Fibroblast of lung (primary cell): ENCODE data around the gene IL1RAPL2. TPM values are rescaled to one million over a fixed set of nuclear protein-coding genes. Genes with fewer than 3 reads are reported as not detected.
A peak's percentile ranks its signal among the peaks of the same experiment; 100 is the strongest.

Experiments
- DNase-seq, 2 donors: peaks; one replicate each; pipeline versions ENCODE4 v3.0.0 to v3.0.0-alpha.2; 2010; ENCODE audit warnings: low read depth in 2 of 2
- H2AFZ ChIP-seq: 2 replicates; pipeline ENCODE4 v1.5.1; 2012; ENCODE audit warnings: low read length, control low read depth, inconsistent platforms
- H3K27ac ChIP-seq: 2 replicates; pipeline ENCODE4 v1.5.1; 2011; ENCODE audit warnings: low read length, control low read depth; ENCODE audit not compliant: insufficient read depth
- H3K27me3 ChIP-seq: 2 replicates; pipeline ENCODE4 v1.5.1; 2011; ENCODE audit warnings: mild to moderate bottlenecking, low read length; ENCODE audit not compliant: control insufficient read depth, insufficient read depth
- H3K36me3 ChIP-seq: 2 replicates; pipeline ENCODE4 v1.5.1; 2011; ENCODE audit warnings: low read length; ENCODE audit not compliant: control insufficient read depth, insufficient read depth
- H3K4me1 ChIP-seq: 2 replicates; pipeline ENCODE4 v1.5.1; 2011; ENCODE audit warnings: low read length; ENCODE audit not compliant: control insufficient read depth, insufficient read depth; ENCODE audit errors: extremely low read depth
- H3K4me2 ChIP-seq: 2 replicates; pipeline ENCODE4 v1.5.1; 2011; ENCODE audit warnings: low read length, control low read depth; ENCODE audit not compliant: insufficient read depth; ENCODE audit errors: extremely low read depth
- H3K4me3 ChIP-seq, 4 experiments: fragments of 200-600 bp in 1 of 4; sonication (generic) in 1 of 4; replicated peaks in 1 of 4; 2 replicates each; pipeline ENCODE4 v1.5.1; 2011 to 2016; ENCODE audit warnings: low read length in 4 of 4, low read depth in 3 of 4, mild to moderate bottlenecking in 3 of 4, control low read depth in 2 of 4, inconsistent platforms in 1 of 4, mixed read lengths in 1 of 4; ENCODE audit not compliant: insufficient read depth in 1 of 4; ENCODE audit errors: control extremely low read depth in 1 of 4
- H3K79me2 ChIP-seq: 2 replicates; pipeline ENCODE4 v1.5.1; 2012; ENCODE audit warnings: mild to moderate bottlenecking, low read length, inconsistent platforms; ENCODE audit not compliant: control insufficient read depth, insufficient read depth
- H3K9ac ChIP-seq: 2 replicates; pipeline ENCODE4 v1.5.1; 2011; ENCODE audit warnings: mild to moderate bottlenecking, low read length, control low read depth; ENCODE audit not compliant: insufficient read depth
- H3K9me3 ChIP-seq: 2 replicates; pipeline ENCODE4 v1.5.1; 2012; ENCODE audit warnings: low read depth, low read length; ENCODE audit not compliant: control insufficient read depth, insufficient read depth
- H4K20me1 ChIP-seq: 2 replicates; pipeline ENCODE4 v1.5.1; 2011; ENCODE audit warnings: low read length; ENCODE audit not compliant: control insufficient read depth, insufficient read depth; ENCODE audit errors: extremely low read depth
- EZH2 ChIP-seq: IDR thresholded peaks from 2 replicates; pipeline ENCODE4 v1.5.1; 2012; ENCODE audit warnings: low read length, control low read depth, mild to moderate bottlenecking; ENCODE audit errors: missing control alignments
- polyA plus RNA-seq, 2 donors: library from polyadenylated mRNA; depleted of rRNA in 1 of 2; stranded (reverse) in 1 of 2; unstranded in 1 of 2; fragments of >200 nt; gene quantifications; 2 replicates each; pipeline ENCODE4 v1.2.1, GENCODE V29; 2011 to 2012; ENCODE audit warnings: missing spikeins in 1 of 2
- total RNA-seq: library from RNA; depleted of rRNA; stranded (reverse); fragments of >200 nt; gene quantifications from 2 replicates; pipeline ENCODE4 v1.2.1, GENCODE V29; 2014
- TF ChIP-seq, protein P1 (sequence below), 2 donors: IDR thresholded peaks in 1 of 2; conservative IDR thresholded peaks in 1 of 2; 1 replicate in 1 of 2; 2 replicates in 1 of 2; pipeline ENCODE4 v1.5.1; 2011 to 2012; ENCODE audit warnings: low read length in 2 of 2, control low read depth in 1 of 2, inconsistent platforms in 1 of 2, low read depth in 1 of 2, mild to moderate bottlenecking in 1 of 2

Gene IL1RAPL2
- total and polyA plus RNA-seq, 2 donors (not counting 1 experiment from before 2014, with no cell fraction given) = 0.22 TPM; not detected in 1

- Histone ChIP-seq H3K4me3 (no peak overlapping the region), H2AFZ (no peak overlapping the region), H3K27ac (no peak overlapping the region), H3K27me3 (no peaks in the 10 kb centered on the region), H3K9ac (no peak overlapping the region), H3K4me1 (no peaks in the 10 kb centered on the region), H3K9me3 (no peaks in the 10 kb centered on the region), H3K79me2 (no peaks in the 10 kb centered on the region), H3K36me3 (no peaks in the 10 kb centered on the region), H4K20me1 (no peaks in the 10 kb centered on the region), H3K4me2 (no peak overlapping the region)
- TF ChIP-seq EZH2 = no peak
- TF ChIP-seq, protein P1, sequence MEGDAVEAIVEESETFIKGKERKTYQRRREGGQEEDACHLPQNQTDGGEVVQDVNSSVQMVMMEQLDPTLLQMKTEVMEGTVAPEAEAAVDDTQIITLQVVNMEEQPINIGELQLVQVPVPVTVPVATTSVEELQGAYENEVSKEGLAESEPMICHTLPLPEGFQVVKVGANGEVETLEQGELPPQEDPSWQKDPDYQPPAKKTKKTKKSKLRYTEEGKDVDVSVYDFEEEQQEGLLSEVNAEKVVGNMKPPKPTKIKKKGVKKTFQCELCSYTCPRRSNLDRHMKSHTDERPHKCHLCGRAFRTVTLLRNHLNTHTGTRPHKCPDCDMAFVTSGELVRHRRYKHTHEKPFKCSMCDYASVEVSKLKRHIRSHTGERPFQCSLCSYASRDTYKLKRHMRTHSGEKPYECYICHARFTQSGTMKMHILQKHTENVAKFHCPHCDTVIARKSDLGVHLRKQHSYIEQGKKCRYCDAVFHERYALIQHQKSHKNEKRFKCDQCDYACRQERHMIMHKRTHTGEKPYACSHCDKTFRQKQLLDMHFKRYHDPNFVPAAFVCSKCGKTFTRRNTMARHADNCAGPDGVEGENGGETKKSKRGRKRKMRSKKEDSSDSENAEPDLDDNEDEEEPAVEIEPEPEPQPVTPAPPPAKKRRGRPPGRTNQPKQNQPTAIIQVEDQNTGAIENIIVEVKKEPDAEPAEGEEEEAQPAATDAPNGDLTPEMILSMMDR (conservative IDR thresholded peaks at IDR 0.05 in 1 of 2, IDR thresholded peaks at IDR 0.05 in 1 of 2; ENCODE audit: low read depth in 1 of 2, low read length in 2 of 2) = no peak
- no peak for DNase-seq
Observed at GRCh38 chrX:105755109-105755508, 1189.1 kb downstream of the IL1RAPL2 start.

- H3K9me3 ChIP-seq = no peaks in the 10 kb centered on the region
- TF ChIP-seq, protein P1 (conservative IDR thresholded peaks at IDR 0.05 in 1 of 2, IDR thresholded peaks at IDR 0.05 in 1 of 2; ENCODE audit: low read depth in 1 of 2, low read length in 2 of 2) = no peak
- TF ChIP-seq EZH2 = no peak
- no peak overlapping the region for H3K9ac ChIP-seq
- H3K36me3 ChIP-seq = no peaks in the 10 kb centered on the region
- no peaks in the 10 kb centered on the region for H4K20me1 ChIP-seq
- no peak overlapping the region for H3K4me3 ChIP-seq
- H3K79me2 ChIP-seq = no peaks in the 10 kb centered on the region
- H3K27ac ChIP-seq = no peak overlapping the region
- H3K27me3 ChIP-seq = no peaks in the 10 kb centered on the region
- no peak overlapping the region for H3K4me2 ChIP-seq
- H2AFZ ChIP-seq = no peak overlapping the region
- H3K4me1 ChIP-seq = no peaks in the 10 kb centered on the region
- peak in 1 of 2 donors; percentile 62 for DNase-seq
Observed at GRCh38 chrX:105758754-105759153, 1192.8 kb downstream of the IL1RAPL2 start.

GRCh38 chrX:105759598-105759997, 1193.6 kb downstream of the IL1RAPL2 start:
- Histone ChIP-seq H3K4me3 (no peak overlapping the region), H3K4me2 (no peak overlapping the region), H3K79me2 (no peaks in the 10 kb centered on the region), H3K36me3 (no peaks in the 10 kb centered on the region), H4K20me1 (no peaks in the 10 kb centered on the region), H3K27me3 (no peaks in the 10 kb centered on the region), H3K4me1 (no peaks in the 10 kb centered on the region), H2AFZ (no peak overlapping the region), H3K9me3 (no peaks in the 10 kb centered on the region), H3K27ac (no peak overlapping the region), H3K9ac (no peak overlapping the region)
- no peak for TF ChIP-seq EZH2
- TF ChIP-seq, protein P1 (conservative IDR thresholded peaks at IDR 0.05 in 1 of 2, IDR thresholded peaks at IDR 0.05 in 1 of 2; ENCODE audit: low read depth in 1 of 2, low read length in 2 of 2) = no peak
- DNase-seq = no peak
